HG03469 (cell line): ENCODE results near the gene ZNF789.
"Not testable (repeated sequence)": the region's sequence is repeated elsewhere in the genome, so short reads cannot be mapped to it uniquely, and the experiment has no call there.

ENCODE experiments used
- ATAC-seq: cut with Tn5 transposase; IDR thresholded peaks from one replicate; pipeline ENCODE4 v1.9.1; 2021; ENCODE audit warnings: mild to moderate bottlenecking, moderate library complexity, moderate number of reproducible peaks; ENCODE audit not compliant: unreplicated experiment

Gene ZNF789

DNA sequence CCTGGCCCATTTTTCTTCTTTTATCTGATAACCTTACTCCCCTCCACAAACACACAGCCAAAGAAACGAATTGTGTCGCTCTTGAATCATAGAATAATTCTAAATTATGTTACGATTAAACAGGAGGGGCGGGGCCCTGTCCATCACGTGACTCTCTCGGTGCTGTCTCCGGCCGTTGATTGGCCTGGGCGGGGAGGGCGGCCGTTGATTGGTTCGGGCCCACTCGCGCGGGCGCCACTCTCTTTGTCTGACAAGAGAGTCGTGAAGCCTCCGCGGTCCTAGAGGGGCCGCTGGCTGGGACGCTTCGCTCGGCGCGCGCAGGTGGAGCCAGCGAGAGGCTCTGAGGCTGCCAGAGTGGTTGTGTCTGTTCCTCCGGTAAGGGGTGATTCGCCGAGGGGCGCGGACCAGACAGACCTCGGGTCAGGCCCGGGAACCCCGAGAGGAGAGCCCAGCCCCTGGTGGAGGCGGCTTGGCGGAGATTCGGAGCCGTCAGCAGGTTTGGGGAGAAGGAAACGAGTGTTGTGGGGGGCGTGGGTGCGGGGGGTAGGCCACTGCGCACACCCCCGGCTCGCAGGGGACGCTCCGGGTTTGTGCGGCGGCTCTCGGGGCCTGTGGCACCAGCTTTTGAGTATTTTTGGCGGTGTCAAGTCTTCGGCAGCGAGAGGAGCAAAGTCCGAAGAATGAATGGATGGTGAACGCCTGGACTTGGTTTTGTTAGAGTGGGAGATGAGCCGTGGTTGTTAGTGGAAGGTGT, at the start of gene ZNF789:
Gene ZNF789, plus strand, starts transcription at position 330 of the 754 bp plus-strand sequence. CDS start 3,567 bp downstream, outside the sequence.
- peak; percentile 63 for ATAC-seq

DNA sequence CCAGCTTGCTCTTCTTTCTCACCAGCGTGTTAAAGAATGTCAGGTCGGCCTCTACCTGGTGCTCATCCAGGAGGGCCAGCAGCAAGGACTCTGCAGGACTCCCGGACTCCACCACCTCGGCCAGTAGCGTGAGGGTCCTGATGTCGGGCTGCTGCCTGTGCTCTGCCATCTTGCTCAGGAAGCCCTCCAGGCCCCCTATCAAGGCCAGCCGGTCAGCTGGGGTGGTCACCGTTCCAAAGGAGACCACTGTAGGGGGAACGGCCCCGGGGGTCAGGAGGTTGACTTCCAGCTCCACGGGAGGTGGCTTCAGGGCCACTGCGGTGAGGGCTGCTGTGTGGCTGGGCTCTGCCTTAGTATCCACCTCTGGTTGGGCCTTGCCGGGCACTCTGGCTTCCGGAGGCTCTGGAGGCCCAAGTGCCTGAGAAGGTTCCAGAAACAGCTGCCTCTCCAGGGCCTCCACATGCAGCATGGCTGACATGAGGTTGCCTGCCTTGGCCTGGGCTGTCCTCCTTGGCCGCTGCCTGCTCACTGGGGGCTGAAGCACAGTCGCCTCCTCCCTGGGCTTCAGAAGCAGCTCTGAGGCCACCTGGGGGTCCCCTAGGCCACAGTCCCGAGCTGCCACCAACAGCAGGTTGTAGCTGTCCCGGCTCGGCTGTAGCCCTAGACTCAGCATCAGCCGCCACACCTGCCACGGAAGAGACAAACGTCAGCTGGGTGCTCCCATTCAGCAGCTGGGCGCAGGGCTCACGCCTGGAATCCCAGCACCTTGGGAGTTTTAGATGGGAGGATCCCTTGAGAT, 47.6 kb upstream of the ZNF789 start:
- no peak for ATAC-seq

DNA sequence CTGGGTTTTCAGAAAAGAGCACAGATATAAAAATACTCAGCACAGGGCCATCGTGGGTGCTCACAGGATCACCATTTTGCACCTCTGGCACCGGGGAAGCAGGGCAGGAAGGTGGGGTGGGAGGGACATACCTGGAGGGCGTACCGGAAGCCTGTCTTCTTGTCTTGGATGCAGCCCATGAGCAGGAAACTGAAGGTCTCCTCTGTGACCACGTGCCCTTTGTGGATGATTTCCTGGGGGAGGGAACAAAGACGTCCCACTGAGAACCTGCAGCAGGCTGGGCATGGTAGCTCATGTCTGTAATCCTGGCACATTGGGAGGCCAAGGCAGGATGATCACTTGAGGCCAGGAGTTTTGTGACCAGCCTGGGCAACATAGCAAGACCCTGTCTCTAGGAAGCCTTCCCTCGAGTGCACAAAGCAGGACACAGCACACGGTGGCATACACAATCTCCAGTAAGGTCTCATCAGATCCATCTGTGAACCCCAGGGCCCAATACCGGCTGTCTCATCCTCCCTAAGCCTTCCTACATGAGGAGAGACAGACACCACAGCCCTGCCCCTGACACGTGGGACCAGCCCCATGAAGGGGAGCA, 43.6 kb upstream of the ZNF789 start:
- no peak for ATAC-seq

DNA sequence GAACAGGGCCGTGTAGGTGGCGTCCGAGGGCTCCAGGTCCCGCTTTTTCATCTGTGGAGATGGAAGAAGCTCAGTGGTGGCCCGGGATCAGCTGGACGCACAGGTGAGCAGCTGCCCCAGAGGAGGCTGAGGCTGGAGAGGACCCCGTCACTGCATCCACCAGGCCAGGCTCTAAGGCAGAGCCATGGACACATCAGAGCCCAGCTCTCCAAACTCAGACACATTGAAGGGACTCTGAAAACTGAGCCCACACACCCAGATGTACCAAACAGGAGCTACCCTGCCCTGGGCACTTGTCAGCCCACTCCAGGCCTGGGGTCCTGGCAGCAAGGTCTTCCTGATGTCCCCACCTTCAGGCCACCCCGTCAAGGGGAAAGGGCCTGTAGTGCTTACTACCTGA, 42.9 kb upstream of the ZNF789 start:
- ATAC-seq: no peak

DNA sequence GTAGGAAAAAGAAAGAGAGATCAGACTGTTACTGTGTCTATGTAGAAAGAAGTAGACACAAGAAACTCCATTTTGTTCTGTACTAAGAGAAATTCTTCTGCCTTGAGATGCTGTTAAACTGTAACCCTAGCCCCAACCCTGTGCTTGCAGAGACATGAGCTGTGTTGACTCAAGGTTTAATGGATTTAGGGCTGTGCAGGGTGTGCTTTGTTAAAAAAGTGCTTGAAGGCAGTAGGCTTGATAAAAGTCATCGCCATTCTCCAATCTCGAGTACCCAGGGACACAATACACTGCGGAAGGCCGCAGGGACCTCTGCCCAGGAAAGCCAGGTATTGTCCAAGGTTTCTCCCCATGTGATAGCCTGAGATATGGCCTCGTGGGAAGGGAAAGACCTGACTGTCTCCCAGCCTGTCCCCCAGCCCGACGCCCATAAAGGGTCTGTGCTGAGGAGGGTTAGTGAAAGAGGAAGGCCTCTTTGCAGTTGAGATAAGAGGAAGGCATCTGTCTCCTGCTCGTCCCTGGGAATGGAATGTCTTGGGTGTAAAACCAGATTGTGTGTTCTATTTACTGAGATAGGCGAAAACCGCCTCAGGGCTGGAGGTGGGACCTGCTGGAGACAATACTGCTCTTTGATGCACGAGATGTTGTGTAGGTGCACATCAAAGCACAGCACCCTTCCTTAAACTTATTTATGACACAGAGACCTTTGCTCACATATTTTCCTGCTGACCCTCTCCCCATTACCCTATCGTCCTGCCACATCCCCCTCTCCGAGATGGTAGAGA, 40.7 kb upstream of the ZNF789 start:
- ATAC-seq: not testable (repeated sequence)

DNA sequence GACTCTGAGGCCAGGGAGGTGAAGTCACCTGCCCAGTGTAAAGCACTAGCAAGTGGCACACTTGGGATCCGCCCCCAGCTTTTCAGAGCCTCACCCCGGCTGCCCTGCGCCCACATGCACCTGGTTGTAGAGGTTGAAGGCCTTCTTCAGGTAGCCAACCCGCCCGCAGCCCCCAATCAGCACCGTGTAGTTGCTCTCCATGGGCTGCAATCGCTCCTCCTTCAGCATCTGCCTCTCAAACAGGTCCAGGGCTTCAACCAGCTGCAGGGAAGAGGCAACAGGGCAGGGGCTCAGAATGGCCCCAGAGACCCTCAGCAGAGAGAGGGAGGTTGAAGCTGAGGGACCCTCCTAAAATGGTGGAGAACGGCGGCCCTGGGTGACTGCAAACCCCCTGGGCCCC, 39.5 kb upstream of the ZNF789 start:
- ATAC-seq: no peak

DNA sequence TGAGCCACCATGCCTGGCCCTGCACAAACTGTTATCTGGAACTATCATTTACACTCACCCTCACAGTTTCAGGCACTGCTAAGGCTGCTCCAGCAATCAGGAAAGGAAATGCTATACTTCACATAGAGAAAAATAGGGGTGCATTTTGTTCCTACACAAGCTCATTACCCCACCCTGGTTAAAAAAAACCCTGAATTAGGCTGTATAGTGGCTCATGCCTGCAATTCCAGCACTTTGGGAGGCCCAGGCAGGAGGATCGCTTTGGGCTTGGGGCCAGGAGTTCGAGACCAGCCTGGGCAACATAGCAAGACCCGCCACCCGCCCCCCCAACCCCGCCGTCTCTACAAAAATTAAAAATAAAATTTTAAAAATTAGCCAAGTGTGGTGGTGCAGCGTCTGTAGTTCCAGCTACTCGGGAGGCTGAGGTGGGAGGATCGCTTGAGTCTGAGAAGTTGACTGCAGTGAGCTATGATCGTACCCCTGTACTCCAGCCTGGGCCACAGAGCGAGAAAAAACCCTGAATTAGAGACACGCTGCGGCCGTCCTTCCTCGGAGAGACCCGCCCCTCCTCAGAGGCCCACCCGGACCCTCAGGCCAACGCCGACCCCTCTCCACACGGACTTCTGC, 34.6 kb upstream of the ZNF789 start:
- ATAC-seq: no peak

DNA sequence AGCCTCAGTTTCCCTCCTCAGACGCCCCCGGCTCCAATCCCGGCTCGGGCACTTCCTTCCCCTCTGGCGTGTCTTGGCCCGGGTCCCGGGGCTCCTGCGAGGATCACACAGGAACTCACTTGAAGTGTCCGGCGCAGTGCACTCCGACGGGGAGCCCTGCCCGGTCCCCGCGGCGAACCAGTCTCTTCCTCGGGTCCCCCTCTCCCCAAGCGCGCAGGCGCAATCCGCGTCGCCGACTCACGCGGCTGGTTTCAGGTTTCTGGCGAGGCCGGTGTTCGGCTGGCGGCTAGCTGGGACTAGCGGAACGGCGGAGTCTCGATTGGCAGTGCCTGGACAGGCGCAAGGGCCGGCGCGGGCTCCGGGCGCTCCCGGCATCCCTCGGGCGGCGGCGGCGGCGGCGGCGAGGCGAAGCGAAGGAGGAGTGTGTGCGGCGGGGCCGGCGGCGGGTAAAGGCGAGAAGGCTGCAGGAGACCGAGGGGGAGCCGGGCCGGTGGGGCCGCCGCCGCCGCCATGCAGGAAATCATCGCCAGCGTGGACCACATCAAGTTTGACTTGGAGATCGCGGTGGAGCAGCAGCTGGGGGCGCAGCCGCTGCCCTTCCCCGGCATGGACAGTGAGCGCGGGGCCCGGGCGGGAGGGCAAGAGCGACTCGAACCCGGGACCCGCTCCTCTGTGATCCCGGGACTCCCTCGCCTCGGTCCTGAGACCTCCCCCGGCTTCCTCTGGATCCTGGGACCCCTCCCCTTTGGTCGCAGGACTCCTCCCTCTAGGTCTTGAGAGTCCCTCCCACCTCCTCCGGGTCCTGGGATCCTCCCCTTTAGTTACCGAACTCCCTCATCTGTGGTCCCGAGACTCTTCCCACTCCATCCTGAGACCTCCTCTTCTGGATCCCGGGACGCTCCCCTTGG, 33.9 kb upstream of the ZNF789 start, which contains the start of the genes CPSF4 and PTCD1:
Gene CPSF4, plus strand, starts transcription at position 371 of the 908 bp plus-strand sequence. Its CDS starts 140 bp downstream, at position 511.
Gene PTCD1, minus strand, starts transcription at position 226 of the 908 bp plus-strand sequence. CDS start 3,556 bp downstream, outside the sequence.
- ATAC-seq: peak; percentile 87

DNA sequence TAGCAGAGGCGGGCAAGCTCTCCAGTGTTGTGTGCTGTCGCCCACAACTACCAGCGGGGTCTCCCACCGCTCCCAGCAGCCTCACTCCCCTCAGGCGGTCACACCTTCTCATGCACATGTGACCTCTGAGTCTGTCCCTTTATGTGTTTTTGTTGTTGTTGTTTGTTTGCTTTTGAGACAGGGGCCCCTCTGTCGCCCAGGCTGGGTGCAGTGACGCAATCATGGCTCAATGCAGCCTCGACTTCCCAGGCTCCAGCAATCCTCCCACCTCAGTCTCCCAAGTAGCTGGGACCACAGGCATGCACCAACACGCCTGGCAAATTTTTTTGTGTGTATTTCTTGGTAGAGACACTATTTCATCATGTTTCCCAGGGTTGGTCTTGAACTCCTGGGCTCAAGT, 32.5 kb upstream of the ZNF789 start:
- no peak for ATAC-seq

DNA sequence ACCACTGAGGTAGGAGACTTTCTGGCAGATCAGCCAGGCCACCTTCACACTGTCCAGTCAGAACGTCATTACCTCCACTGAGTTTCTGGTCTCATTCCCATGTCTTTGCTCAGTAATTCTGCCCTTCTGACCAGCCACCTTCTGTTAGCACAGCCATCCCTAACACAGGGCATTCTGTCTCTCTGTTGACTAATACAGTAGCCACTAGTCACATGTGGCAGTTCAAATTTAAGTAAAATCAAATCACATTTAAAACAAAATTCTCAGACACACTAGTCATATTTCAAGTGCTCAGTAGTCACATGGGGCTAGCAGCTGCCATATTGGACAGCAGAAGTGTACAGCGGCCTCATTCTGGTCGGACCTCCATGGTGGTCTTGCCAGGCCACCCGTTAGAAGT, 26.6 kb upstream of the ZNF789 start:
- ATAC-seq: no peak

DNA sequence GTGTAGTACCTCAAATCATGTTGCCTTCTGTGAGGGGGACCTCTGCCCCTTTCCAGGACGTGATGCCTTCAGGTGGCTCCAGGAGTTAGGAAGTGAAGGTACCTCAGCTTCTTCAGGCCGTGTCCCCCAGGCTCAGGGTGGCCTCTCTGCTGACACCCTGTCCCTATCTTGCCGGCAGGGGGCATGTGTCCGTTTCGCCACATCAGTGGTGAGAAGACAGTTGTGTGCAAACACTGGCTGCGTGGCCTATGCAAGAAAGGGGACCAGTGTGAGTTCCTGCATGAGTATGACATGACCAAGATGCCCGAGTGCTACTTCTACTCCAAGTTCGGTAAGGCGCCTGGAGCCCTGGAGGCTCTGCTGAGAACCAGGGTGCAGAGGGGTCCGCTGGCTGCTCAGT, 24.7 kb upstream of the ZNF789 start:
- no peak for ATAC-seq

DNA sequence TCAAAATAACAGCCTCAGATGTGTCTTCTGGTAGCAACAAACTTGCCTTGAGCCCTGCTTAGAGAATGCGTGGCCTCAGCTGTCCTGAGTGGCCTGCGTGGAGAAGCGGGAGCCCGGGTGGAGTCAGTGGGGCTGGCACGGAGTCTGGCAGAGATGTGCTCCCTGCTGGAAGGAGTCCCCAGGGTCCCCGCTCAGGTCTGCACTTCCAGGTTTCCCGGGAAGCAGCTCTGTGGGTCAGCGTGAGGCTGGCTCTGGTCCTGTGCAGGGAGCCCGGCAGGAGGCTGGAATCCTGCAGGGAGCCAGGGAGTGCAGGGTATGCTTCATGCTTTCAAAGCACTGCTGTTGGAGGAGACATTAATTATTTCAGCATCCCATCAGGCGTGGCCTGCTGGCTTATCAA, 23.8 kb upstream of the ZNF789 start:
- ATAC-seq: no peak

DNA sequence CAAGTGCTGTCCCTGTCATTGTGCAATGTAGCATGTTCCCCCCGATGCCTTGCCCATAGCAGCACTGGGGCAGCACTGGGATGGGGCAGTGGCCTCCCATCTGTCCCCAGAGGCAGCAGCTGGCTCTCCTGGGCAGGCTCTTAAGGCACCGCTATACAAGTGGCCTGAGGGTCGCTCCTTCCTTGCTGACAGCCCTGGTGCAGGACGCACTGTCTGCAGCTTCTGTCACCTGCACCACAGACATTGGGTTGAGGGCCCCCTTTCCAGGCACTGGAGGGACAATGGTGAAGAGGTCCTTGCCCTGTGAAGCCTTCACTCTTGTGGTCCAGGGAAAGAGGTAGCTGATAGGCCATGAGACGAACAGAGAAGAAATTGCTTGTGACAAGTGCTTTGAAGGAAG, 23.4 kb upstream of the ZNF789 start:
- no peak for ATAC-seq

DNA sequence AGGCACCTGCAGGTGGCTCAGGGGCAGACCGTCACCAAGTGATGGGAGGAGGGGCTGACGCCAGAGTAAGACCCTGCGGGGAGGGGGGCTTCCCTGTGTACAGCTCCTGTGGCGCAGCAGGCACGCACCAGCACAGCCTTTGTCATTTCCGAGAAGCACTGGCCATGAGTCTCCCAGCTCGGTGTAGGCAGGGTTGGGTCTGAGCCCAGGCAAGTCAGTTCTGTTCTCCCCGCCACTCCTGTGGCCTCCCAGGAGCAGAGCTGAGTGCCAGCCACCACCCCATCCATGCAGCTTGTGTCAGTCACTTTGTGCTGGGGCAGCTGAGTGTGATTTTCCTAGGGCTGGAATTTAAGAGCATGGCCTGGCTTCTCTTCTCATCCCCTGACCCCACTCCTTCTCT, 20.8 kb upstream of the ZNF789 start:
- ATAC-seq: no peak

DNA sequence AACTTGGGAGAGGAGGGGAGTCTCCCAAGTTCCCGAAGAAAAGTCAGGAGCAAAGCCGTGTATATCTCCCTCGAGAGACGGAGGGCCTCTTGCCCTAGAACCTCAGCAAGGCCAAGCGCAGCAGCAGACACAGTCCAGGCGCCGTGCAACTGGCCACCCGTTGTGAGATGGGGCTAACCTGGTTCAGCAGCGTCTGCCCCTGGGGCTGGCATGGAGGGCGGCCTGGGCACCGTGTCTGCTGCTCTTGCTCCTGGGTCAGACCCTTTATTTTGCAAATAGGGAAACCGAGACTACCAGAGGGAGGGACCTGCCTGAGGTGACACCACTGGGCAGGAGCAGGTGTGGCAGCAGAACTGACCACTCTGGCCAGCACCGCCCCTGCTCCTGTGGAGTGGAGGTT, 20.1 kb upstream of the ZNF789 start:
- no peak for ATAC-seq

DNA sequence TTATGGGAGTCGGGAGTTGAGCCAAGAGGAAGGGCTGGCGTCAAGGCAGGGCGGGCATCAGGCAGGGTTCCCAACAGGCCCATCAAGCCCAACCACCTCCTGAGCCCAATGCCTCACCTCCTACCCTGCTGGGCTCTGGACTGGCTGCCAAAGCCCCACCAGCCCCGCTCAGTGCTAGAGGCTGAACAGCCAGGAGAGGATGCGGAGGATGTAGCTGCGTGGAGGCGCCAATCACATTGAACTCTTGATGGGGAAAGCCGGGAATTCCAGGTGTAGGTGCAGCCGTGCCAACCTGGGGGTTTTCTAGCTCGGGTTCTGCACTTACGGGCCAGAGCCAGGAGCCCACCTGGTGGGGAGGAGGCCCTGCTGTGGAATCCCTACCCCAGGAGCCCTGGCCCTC, 19.6 kb upstream of the ZNF789 start:
- ATAC-seq: no peak

DNA sequence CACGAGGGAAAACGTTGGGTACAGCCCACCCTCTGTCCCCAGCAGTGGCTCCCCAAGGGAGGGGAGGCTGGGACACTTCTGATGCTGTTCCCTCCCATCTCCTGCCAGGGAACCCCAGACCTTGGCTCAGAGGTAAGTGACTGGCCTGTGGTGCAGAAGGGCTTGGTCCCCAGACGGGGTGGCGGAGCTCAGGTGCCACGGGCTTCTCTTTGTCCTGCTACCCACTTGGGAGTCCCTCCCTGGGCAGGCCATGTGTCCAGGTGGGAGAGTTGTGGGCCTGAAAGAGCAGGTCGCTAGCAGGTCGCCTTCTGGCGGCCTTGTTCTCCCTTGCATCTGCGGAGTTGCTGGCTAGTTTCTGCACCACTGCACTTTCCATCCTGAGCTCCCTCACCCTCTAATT, 16.8 kb upstream of the ZNF789 start:
- ATAC-seq: no peak

DNA sequence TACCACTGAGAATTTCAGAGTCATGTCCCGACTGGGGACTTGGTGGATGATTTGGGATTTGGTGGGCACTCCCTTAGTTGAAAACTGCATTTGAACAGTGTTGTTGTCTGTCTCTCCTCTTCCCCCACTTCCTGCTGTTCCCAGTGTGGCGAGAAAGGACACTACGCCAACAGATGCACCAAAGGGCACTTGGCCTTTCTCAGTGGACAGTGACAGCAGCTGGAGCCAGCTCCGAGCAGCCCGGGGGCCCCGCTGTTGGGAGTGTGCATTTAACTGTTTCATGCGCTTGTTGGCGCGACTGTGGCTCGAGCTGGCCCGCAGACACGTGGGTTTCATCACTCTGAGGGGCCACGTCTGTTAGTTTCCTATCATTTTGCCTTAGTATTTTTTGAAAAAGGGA, 16.4 kb upstream of the ZNF789 start:
- no peak for ATAC-seq

DNA sequence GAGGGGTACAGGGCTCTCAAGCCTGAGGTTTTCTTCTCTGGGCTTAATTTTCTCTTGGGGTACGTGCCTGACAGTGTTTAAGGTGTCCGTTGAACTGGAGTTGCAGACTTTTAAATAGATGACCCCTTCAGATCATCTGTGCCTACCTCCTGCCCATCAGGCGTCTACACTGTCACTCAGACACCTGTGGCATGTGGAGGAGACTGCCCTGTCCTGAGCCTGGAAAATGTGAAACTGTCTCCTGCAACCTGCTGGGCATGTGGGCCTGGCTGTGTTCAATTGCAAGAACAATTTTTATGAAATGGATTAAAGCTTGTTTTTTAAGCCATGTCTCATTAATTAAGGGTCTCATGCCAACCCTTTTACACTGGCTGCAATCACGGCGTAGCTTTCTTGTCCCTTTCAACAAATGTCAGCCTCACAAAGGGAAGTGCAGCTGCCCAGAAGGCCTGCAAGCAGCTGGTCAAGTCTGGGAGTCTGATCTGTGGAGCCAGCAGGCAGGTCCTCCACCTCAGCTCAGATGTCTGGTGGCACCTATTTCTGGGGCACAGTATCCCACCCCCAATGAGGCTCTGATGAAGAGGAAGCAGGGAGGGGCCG, 15.5 kb upstream of the ZNF789 start:
- no peak for ATAC-seq
